Measurements from ENCODE around the gene ANKRD29.

Gene ANKRD29

GRCh38 chr18:23573020-23573419 is 89.7 kb downstream of the ANKRD29 start (continued):
- TF ChIP-seq ZNF624 (tag by site-specific recombination; IDR thresholded peaks at IDR 0.05) (no peak), AEBP2 (tag by site-specific recombination; IDR thresholded peaks at IDR 0.05; ENCODE audit: borderline replicate concordance) (no peak), ZBTB11 (tag by site-specific recombination; conservative IDR thresholded peaks at IDR 0.05; ENCODE audit: low read depth) (no peak), ZSCAN5A (tag by site-specific recombination; IDR thresholded peaks at IDR 0.05) (no peak), ZNF521 (tag by site-specific recombination; IDR thresholded peaks at IDR 0.05) (no peak), ZNF777 (tag by site-specific recombination; IDR thresholded peaks at IDR 0.05; ENCODE audit: borderline replicate concordance) (no peak), ZNF518A (tag by site-specific recombination; conservative IDR thresholded peaks at IDR 0.05; ENCODE audit: low read depth) (no peak), ZNF776 (tag by site-specific recombination; IDR thresholded peaks at IDR 0.05; ENCODE audit: borderline replicate concordance) (no peak), GLI2 (tag by site-specific recombination; IDR thresholded peaks at IDR 0.05; ENCODE audit: borderline replicate concordance, low read depth) (no peak), KLF1 (tag by site-specific recombination; IDR thresholded peaks at IDR 0.05) (no peak), ZBTB17 (tag by site-specific recombination; IDR thresholded peaks at IDR 0.05) (no peak), ZBTB44 (tag by site-specific recombination; IDR thresholded peaks at IDR 0.05) (no peak)

GRCh38 chr18:23572570-23572969 is 90.1 kb downstream of the ANKRD29 start:
- ChIA-PET POLR2A (no interaction called here), CTCF (interaction anchor here (0.6 to 1.8 kb wide), 3 partner anchors 131 to 239 kb away, joined by 3 to 5 read pairs (median 3); no protein-coding TSS in a partner anchor)
- H3K9me3 ChIP-seq (ENCODE audit: control insufficient read depth, insufficient read depth, low read depth, low read length), result no peaks in the 10 kb centered on the region
- no peak overlapping the region for H3K27ac ChIP-seq (ENCODE audit: extremely low read depth, low read depth, low read length)
- peaks cover 6% of the 10 kb centered on the region for H3K4me1 ChIP-seq (ENCODE audit: control insufficient read depth, insufficient read depth, low read length)
- H3K4me3 ChIP-seq (ENCODE audit: low read depth, low read length), result no peak overlapping the region
- H3K36me3 ChIP-seq (ENCODE audit: control insufficient read depth in 2 of 2, insufficient read depth in 1 of 2, low read length in 2 of 2), result peaks cover 17 to 63% of the 10 kb centered on the region in 2 experiments; a peak in 2 of 3 replicates
- TF ChIP-seq ZXDB (tag by site-specific recombination; IDR thresholded peaks at IDR 0.05), result no peak
- TF ChIP-seq ZFHX2 (tag by site-specific recombination; conservative IDR thresholded peaks at IDR 0.05), result no peak
- TF ChIP-seq HIC1 (tag by site-specific recombination; IDR thresholded peaks at IDR 0.05), result no peak
- TF ChIP-seq KLF8 (tag by site-specific recombination; IDR thresholded peaks at IDR 0.05), result no peak
- TF ChIP-seq ZNF404 (tag by site-specific recombination; IDR thresholded peaks at IDR 0.05), result no peak
- no peak for TF ChIP-seq ZNF704 (tag by site-specific recombination; IDR thresholded peaks at IDR 0.05)

All from HEK293 (cell line).